Cardiac fibroblast (primary cell): ENCODE results near the gene EFNB2.

ENCODE experiments used
- DNase-seq, 2 donors: peaks; one replicate each; pipeline versions ENCODE4 v3.0.0 to v3.0.0-alpha.2; 2010; ENCODE audit warnings: low read depth in 2 of 2
- H3K4me3 ChIP-seq, 2 donors: replicated peaks in 1 of 2; 1 replicate in 1 of 2; 2 replicates in 1 of 2; pipeline ENCODE4 v1.5.1; 2011; ENCODE audit warnings: low read depth in 2 of 2, low read length in 2 of 2, mild to moderate bottlenecking in 2 of 2, moderate library complexity in 1 of 2
- TF ChIP-seq, protein P1 (sequence below): IDR thresholded peaks from one replicate; pipeline ENCODE4 v1.5.1; 2011; ENCODE audit warnings: low read depth, mild to moderate bottlenecking, low read length, inconsistent platforms

Gene EFNB2

GRCh38 chr13:106562301-106562700 lies 26.8 kb upstream of the EFNB2 start:
- TF ChIP-seq, protein P1, sequence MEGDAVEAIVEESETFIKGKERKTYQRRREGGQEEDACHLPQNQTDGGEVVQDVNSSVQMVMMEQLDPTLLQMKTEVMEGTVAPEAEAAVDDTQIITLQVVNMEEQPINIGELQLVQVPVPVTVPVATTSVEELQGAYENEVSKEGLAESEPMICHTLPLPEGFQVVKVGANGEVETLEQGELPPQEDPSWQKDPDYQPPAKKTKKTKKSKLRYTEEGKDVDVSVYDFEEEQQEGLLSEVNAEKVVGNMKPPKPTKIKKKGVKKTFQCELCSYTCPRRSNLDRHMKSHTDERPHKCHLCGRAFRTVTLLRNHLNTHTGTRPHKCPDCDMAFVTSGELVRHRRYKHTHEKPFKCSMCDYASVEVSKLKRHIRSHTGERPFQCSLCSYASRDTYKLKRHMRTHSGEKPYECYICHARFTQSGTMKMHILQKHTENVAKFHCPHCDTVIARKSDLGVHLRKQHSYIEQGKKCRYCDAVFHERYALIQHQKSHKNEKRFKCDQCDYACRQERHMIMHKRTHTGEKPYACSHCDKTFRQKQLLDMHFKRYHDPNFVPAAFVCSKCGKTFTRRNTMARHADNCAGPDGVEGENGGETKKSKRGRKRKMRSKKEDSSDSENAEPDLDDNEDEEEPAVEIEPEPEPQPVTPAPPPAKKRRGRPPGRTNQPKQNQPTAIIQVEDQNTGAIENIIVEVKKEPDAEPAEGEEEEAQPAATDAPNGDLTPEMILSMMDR, result no peak

GRCh38 chr13:106561551-106562170 lies 26.2 kb upstream of the EFNB2 start:
- peak; percentile 38 to 47 for DNase-seq
- TF ChIP-seq, protein P1, result no peak

More at GRCh38 chr13:106562301-106562700, 26.8 kb upstream of the EFNB2 start:
- DNase-seq, result no peak
- H3K4me3 ChIP-seq, result no peak overlapping the region

GRCh38 chr13:106560821-106561220 lies 25.4 kb upstream of the EFNB2 start:
- H3K4me3 ChIP-seq, result no peak overlapping the region
- TF ChIP-seq, protein P1, result no peak
- no peak for DNase-seq

More at GRCh38 chr13:106561551-106562170, 26.2 kb upstream of the EFNB2 start:
- no peak overlapping the region for H3K4me3 ChIP-seq

DNA sequence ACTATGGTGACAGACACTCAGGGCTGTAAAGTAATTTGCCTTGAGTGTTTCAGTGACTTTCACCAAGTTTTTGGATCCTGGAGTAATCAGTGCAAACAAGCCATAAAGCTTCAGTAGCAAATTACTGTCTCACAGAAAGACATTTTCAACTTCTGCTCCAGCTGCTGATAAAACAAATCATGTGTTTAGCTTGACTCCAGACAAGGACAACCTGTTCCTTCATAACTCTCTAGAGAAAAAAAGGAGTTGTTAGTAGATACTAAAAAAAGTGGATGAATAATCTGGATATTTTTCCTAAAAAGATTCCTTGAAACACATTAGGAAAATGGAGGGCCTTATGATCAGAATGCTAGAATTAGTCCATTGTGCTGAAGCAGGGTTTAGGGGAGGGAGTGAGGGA lies 23.1 kb upstream of the EFNB2 start:
- H3K4me3 ChIP-seq, result no peak overlapping the region
- DNase-seq, result no peak
- TF ChIP-seq, protein P1, result no peak

DNA sequence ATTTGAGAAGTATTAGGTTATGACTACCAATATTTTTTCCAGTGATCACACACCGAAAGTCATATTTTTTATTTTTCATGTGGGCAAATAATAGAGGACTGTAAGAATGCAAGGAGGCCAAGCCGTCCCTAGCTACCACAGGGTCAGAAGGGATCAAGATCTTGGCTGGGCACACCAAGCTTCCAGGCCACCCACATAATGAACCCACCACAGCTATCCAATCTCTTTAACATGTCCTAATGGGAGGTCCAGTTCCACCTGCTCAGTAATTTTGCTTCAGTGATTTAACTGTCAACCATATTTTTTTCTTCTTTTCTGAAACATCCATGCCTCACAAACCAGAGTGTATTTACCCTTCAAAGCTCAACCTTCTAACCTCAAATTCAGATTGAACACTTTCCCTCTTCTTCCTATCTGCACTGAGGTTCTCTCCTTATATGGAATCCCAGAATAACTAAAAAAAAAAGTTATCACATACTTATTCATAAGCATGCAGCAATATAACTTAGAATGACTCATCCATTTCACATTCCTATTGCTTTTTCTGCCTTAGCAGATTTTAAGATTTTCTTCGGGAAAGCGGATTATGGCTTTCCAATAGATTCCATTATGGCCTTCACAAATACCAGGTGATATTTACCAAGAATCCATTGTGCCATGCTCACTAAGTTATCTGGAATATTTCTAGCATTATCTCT lies 20.3 kb upstream of the EFNB2 start:
- peak in 1 of 2 donors; percentile 48 for DNase-seq
- H3K4me3 ChIP-seq, result no peak overlapping the region
- TF ChIP-seq, protein P1, result no peak

DNA sequence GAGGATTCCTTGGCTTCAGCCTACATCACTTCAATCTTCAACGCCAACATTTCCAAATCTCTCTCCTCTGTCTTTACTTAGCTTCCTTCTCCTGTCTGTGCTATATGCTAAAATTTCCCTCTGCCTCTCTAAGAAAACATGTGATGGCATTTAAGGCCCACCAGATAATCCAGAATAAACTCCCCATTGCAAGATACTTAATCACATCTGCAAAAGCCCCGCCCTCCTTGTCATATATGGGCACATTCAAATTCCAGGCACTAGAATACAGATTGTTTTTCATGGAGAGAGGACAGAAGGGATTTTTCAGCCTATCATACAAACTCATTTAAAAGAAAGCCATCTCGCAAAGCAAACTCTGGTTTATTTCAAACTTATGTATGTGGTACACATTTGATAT lies 16.3 kb upstream of the EFNB2 start:
- H3K4me3 ChIP-seq, result no peak overlapping the region
- peak in 1 of 2 donors; percentile 24 for DNase-seq
- TF ChIP-seq, protein P1, result no peak
